ENCODE results near the gene NRL. TPM values are rescaled to one million over a fixed set of nuclear protein-coding genes. Genes with fewer than 3 reads are reported as not detected.

Gene NRL
- total and polyA plus RNA-seq, 4 experiments from 2014 or later, result 1.4 to 4.5 (median 2.2) TPM

- ChIA-PET CTCF (ENCODE audit: partially characterized antibody) (interaction anchor here (1.0 to 9.5 kb wide), 4 partner anchors 17 to 27 kb away, joined by 3 to 95 read pairs (median 44); no protein-coding TSS in a partner anchor), POLR2A (ENCODE audit: partially characterized antibody) (interaction anchor here (1.5 kb wide), 1 partner anchor 28 kb away, joined by 4 read pairs; no protein-coding TSS in a partner anchor)
- H3K27ac Mint-ChIP-seq, result peak overlapping the region in 2 of 7 donors; percentile 22 to 49
- H3K4me3 ChIP-seq (ENCODE audit: low read length in 2 of 2), result no peak overlapping the region
- peaks cover 8% of the 10 kb centered on the region for H3K4me1 ChIP-seq (ENCODE audit: insufficient read depth, low read length)
- peaks cover 6 to 16% (median 14%) of the 10 kb centered on the region in 4 donors for H3K4me1 Mint-ChIP-seq
- no peaks in the 10 kb centered on the region for H3K36me3 Mint-ChIP-seq
- peaks cover 0 to 4% (median 0%) of the 10 kb centered on the region in 8 donors for H3K9me3 Mint-ChIP-seq
- DNase-seq, result no peak
- H3K27me3 ChIP-seq (ENCODE audit: insufficient read depth, low read length), result no peaks in the 10 kb centered on the region
- no peaks in the 10 kb centered on the region for H3K36me3 ChIP-seq (ENCODE audit: insufficient read depth, low read length)
- intact Hi-C loops (cut with micrococcal nuclease), result loop anchor here (10.0 kb wide), 1 partner anchor 102 kb away; the partner anchor contains the start of gene DHRS4L2
- no peaks in the 10 kb centered on the region for H3K27me3 Mint-ChIP-seq
- no peaks in the 10 kb centered on the region for H3K9me3 ChIP-seq (ENCODE audit: control insufficient read depth in 1 of 2, low read length in 2 of 2)
- no peak overlapping the region for H3K4me3 Mint-ChIP-seq
- no peak overlapping the region for H3K27ac ChIP-seq (ENCODE audit: low read depth, low read length)
These were observed 28.4 kb downstream of the NRL start for GRCh38 chr14:24086193-24086955.

GRCh38 chr14:24085215-24085614 lies 29.5 kb downstream of the NRL start:
- Mint-ChIP-seq H3K4me1 (peaks cover 10 to 20% (median 15%) of the 10 kb centered on the region in 4 donors), H3K9me3 (peaks cover 0 to 4% (median 0%) of the 10 kb centered on the region in 8 donors), H3K27ac (peak overlapping the region in 2 of 7 donors; percentile 3 to 57), H3K36me3 (no peaks in the 10 kb centered on the region), H3K4me3 (no peak overlapping the region), H3K27me3 (no peaks in the 10 kb centered on the region)
- intact Hi-C loops (cut with micrococcal nuclease), result loop anchor here (10.0 kb wide), 1 partner anchor 100 kb away; the partner anchor contains the start of gene DHRS4L2
- H3K27ac ChIP-seq (ENCODE audit: low read depth, low read length), result no peak overlapping the region
- no peaks in the 10 kb centered on the region for H3K27me3 ChIP-seq (ENCODE audit: insufficient read depth, low read length)
- peaks cover 13% of the 10 kb centered on the region for H3K4me1 ChIP-seq (ENCODE audit: insufficient read depth, low read length)
- no peaks in the 10 kb centered on the region for H3K36me3 ChIP-seq (ENCODE audit: insufficient read depth, low read length)
- H3K4me3 ChIP-seq (ENCODE audit: low read length in 2 of 2), result no peak overlapping the region
- ChIA-PET CTCF (ENCODE audit: partially characterized antibody) (interaction anchor here (1.4 to 9.5 kb wide), 3 partner anchors 21 to 26 kb away, joined by 4 to 95 read pairs (median 85); no protein-coding TSS in a partner anchor), POLR2A (ENCODE audit: partially characterized antibody) (interaction anchor here (0.6 to 6.1 kb wide), 4 partner anchors 9 to 60 kb away, joined by 3 to 81 read pairs (median 4); partner anchors contain the start of genes CARMIL3 and PCK2)
- H3K9me3 ChIP-seq (ENCODE audit: control insufficient read depth in 1 of 2, low read length in 2 of 2), result no peaks in the 10 kb centered on the region
- no peak for DNase-seq

GRCh38 chr14:24084440-24084839 lies 30.3 kb downstream of the NRL start:
- POLR2A ChIA-PET (ENCODE audit: partially characterized antibody), result interaction anchor here (0.9 to 6.1 kb wide), 2 partner anchors 10 to 32 kb away, joined by 3 to 81 read pairs; partner anchors contain the start of genes CARMIL3 and PCK2
- H3K36me3 Mint-ChIP-seq, result no peaks in the 10 kb centered on the region
- CTCF ChIA-PET (ENCODE audit: partially characterized antibody), result interaction anchor here (8.2 to 9.5 kb wide), 2 partner anchors 25 to 26 kb away, joined by 85 to 95 read pairs; no protein-coding TSS in a partner anchor
- Histone ChIP-seq H3K36me3 (ENCODE audit: insufficient read depth, low read length) (no peaks in the 10 kb centered on the region), H3K27me3 (ENCODE audit: insufficient read depth, low read length) (no peaks in the 10 kb centered on the region), H3K27ac (ENCODE audit: low read depth, low read length) (no peak overlapping the region), H3K4me1 (ENCODE audit: insufficient read depth, low read length) (peaks cover 14% of the 10 kb centered on the region), H3K9me3 (ENCODE audit: control insufficient read depth in 1 of 2, low read length in 2 of 2) (no peaks in the 10 kb centered on the region), H3K4me3 (ENCODE audit: low read length in 2 of 2) (no peak overlapping the region)
- H3K9me3 Mint-ChIP-seq, result peaks cover 0 to 4% (median 0%) of the 10 kb centered on the region in 8 donors
- peaks cover 10 to 22% (median 14%) of the 10 kb centered on the region in 4 donors for H3K4me1 Mint-ChIP-seq
- no peak overlapping the region for H3K4me3 Mint-ChIP-seq
- H3K27ac Mint-ChIP-seq, result no peak overlapping the region
- no peaks in the 10 kb centered on the region for H3K27me3 Mint-ChIP-seq
- intact Hi-C loops (cut with micrococcal nuclease), result loop anchor here (10.0 kb wide), 1 partner anchor 100 kb away; the partner anchor contains the start of gene DHRS4L2
- DNase-seq, result no peak

GRCh38 chr14:24083462-24083861 lies 31.3 kb downstream of the NRL start:
- no peaks in the 10 kb centered on the region for H3K9me3 ChIP-seq (ENCODE audit: control insufficient read depth in 1 of 2, low read length in 2 of 2)
- peak overlapping the region in 1 of 8 donors; percentile 18 for H3K4me3 Mint-ChIP-seq
- no peaks in the 10 kb centered on the region for H3K36me3 Mint-ChIP-seq
- no peaks in the 10 kb centered on the region for H3K36me3 ChIP-seq (ENCODE audit: insufficient read depth, low read length)
- H3K27ac ChIP-seq (ENCODE audit: low read depth, low read length), result no peak overlapping the region
- H3K27me3 Mint-ChIP-seq, result no peaks in the 10 kb centered on the region
- ChIA-PET CTCF (ENCODE audit: partially characterized antibody) (interaction anchor here (8.2 to 12.1 kb wide), 3 partner anchors 10 to 26 kb away, joined by 85 to 168 read pairs (median 95); partner anchors contain the start of gene PCK2), POLR2A (ENCODE audit: partially characterized antibody) (interaction anchor here (0.9 to 6.1 kb wide), 3 partner anchors 11 to 57 kb away, joined by 3 to 81 read pairs (median 16); partner anchors contain the start of genes DCAF11, EMC9 and PCK2)
- peaks cover 0 to 4% (median 0%) of the 10 kb centered on the region in 8 donors for H3K9me3 Mint-ChIP-seq
- intact Hi-C loops (cut with micrococcal nuclease), result loop anchor here (10.0 kb wide), 1 partner anchor 99 kb away; the partner anchor contains the start of gene DHRS4L2
- DNase-seq, result no peak
- peak overlapping the region in 4 of 7 donors; percentile 2 to 75 (median 31) for H3K27ac Mint-ChIP-seq
- peaks cover 10 to 27% (median 16%) of the 10 kb centered on the region in 4 donors for H3K4me1 Mint-ChIP-seq
- H3K4me3 ChIP-seq (ENCODE audit: low read length in 2 of 2), result no peak overlapping the region
- H3K27me3 ChIP-seq (ENCODE audit: insufficient read depth, low read length), result no peaks in the 10 kb centered on the region
- H3K4me1 ChIP-seq (ENCODE audit: insufficient read depth, low read length), result peaks cover 14% of the 10 kb centered on the region

GRCh38 chr14:24082411-24083080 lies 32.2 kb downstream of the NRL start:
- Mint-ChIP-seq H3K27ac (peak overlapping the region in 6 of 7 donors; percentile 49 to 88 (median 66)), H3K4me1 (peaks cover 10 to 27% (median 16%) of the 10 kb centered on the region in 4 donors), H3K9me3 (peaks cover 0 to 4% (median 0%) of the 10 kb centered on the region in 8 donors), H3K4me3 (peak overlapping the region; percentile 80 to 87 (median 86)), H3K36me3 (no peaks in the 10 kb centered on the region), H3K27me3 (no peaks in the 10 kb centered on the region)
- Histone ChIP-seq H3K27ac (ENCODE audit: low read depth, low read length) (no peak overlapping the region), H3K4me3 (ENCODE audit: low read length in 2 of 2) (no peak overlapping the region), H3K9me3 (ENCODE audit: control insufficient read depth in 1 of 2, low read length in 2 of 2) (no peaks in the 10 kb centered on the region), H3K36me3 (ENCODE audit: insufficient read depth, low read length) (no peaks in the 10 kb centered on the region), H3K4me1 (ENCODE audit: insufficient read depth, low read length) (peaks cover 14% of the 10 kb centered on the region), H3K27me3 (ENCODE audit: insufficient read depth, low read length) (no peaks in the 10 kb centered on the region)
- ChIA-PET POLR2A (ENCODE audit: partially characterized antibody) (interaction anchor here (0.7 to 6.1 kb wide), 12 partner anchors 8 to 131 kb away, joined by 3 to 81 read pairs (median 15); partner anchors contain the start of genes CHMP4A, DCAF11, EMC9 and IRF9), CTCF (ENCODE audit: partially characterized antibody) (interaction anchor here (1.6 to 12.1 kb wide), 5 partner anchors 11 to 160 kb away, joined by 4 to 168 read pairs (median 85); partner anchors contain the start of genes IRF9, PCK2 and TINF2)
- no peak for DNase-seq
- intact Hi-C loops (cut with micrococcal nuclease), result loop anchor here (10.0 kb wide), 1 partner anchor 98 kb away; the partner anchor contains the start of gene DHRS4L2

- Mint-ChIP-seq H3K27ac (peak overlapping the region; percentile 61 to 91 (median 72)), H3K4me1 (peaks cover 10 to 27% (median 15%) of the 10 kb centered on the region in 4 donors), H3K9me3 (peaks cover 0 to 4% (median 0%) of the 10 kb centered on the region in 8 donors), H3K4me3 (peak overlapping the region; percentile 80 to 87 (median 86)), H3K36me3 (no peaks in the 10 kb centered on the region), H3K27me3 (no peaks in the 10 kb centered on the region)
- Histone ChIP-seq H3K27me3 (ENCODE audit: insufficient read depth, low read length) (no peaks in the 10 kb centered on the region), H3K36me3 (ENCODE audit: insufficient read depth, low read length) (no peaks in the 10 kb centered on the region), H3K9me3 (ENCODE audit: control insufficient read depth in 1 of 2, low read length in 2 of 2) (no peaks in the 10 kb centered on the region), H3K4me3 (ENCODE audit: low read length in 2 of 2) (peak overlapping the region in 1 of 2 donors; percentile 60), H3K27ac (ENCODE audit: low read depth, low read length) (peak overlapping the region; percentile 50), H3K4me1 (ENCODE audit: insufficient read depth, low read length) (peaks cover 14% of the 10 kb centered on the region)
- DNase-seq, result no peak
- ChIA-PET CTCF (ENCODE audit: partially characterized antibody) (interaction anchor here (1.1 to 12.1 kb wide), 6 partner anchors 12 to 161 kb away, joined by 3 to 168 read pairs (median 44); partner anchors contain the start of genes IRF9, PCK2 and TINF2), POLR2A (ENCODE audit: partially characterized antibody) (interaction anchor here (0.6 to 6.1 kb wide), 27 partner anchors 9 to 519 kb away, joined by 3 to 81 read pairs (median 4); partner anchors contain the start of genes CARMIL3, CBLN3, CHMP4A and DCAF11)
- intact Hi-C loops (cut with micrococcal nuclease), result loop anchor here (1.0 to 10.0 kb wide), 4 partner anchors 9 to 348 kb away; partner anchors contain the start of genes CBLN3, DHRS4L2, KHNYN and PCK2
These were observed 33.0 kb downstream of the NRL start for GRCh38 chr14:24081739-24082211.

All from CD4-positive, alpha-beta memory T cell (primary cell).